Peyer's patch (tissue), 4 donors: ENCODE measurements around the gene ARL15. TPM values are rescaled to one million over a fixed set of nuclear protein-coding genes. Genes with fewer than 3 reads are reported as not detected.

Source experiments
- DNase-seq, 3 donors: peaks; one replicate each; pipeline ENCODE4 v3.0.0-alpha.2; 2017 to 2019
- H3K27ac ChIP-seq, 4 donors: fragments of 200-600 bp; sonication (generic); one replicate each; pipeline ENCODE4 v1.5.1; 2016 to 2019
- H3K27me3 ChIP-seq, 2 donors: fragments of 200-600 bp; sonication (generic); one replicate each; pipeline ENCODE4 v1.5.1; 2019
- H3K36me3 ChIP-seq, 3 donors: fragments of 200-600 bp; sonication (generic); one replicate each; pipeline ENCODE4 v1.5.1; 2016 to 2019
- H3K4me1 ChIP-seq, 4 donors: fragments of 200-600 bp; sonication (generic); one replicate each; pipeline ENCODE4 v1.5.1; 2016 to 2019
- H3K4me3 ChIP-seq, 4 donors: fragments of 200-600 bp; sonication (generic); 1 replicate in 3 of 4; 2 replicates in 1 of 4; pipeline ENCODE4 v1.5.1; 2016 to 2019; ENCODE audit warnings: mild to moderate bottlenecking in 1 of 4
- H3K9me3 ChIP-seq, 4 donors: fragments of 200-600 bp; sonication (generic); one replicate each; pipeline ENCODE4 v1.5.1; 2016 to 2019; ENCODE audit warnings: mild to moderate bottlenecking in 1 of 4
- POLR2A ChIP-seq, 2 donors: fragments of 450-650 bp; IDR thresholded peaks; one replicate each; pipeline ENCODE4 v1.5.1; 2017; ENCODE audit warnings: antibody characterized with exemption in 2 of 2, mild to moderate bottlenecking in 2 of 2, moderate library complexity in 2 of 2
- total RNA-seq, 4 donors: library from RNA; depleted of rRNA; stranded (reverse); fragments of >200 nt; gene quantifications; one replicate each; pipeline ENCODE4 v1.1.0, GENCODE V29; 2016
- TF ChIP-seq, protein P1 (sequence below), 6 experiments: fragments of 450-650 bp in 4 of 6; fragments of 200-600 bp in 2 of 6; sonication (generic) in 1 of 6; IDR thresholded peaks; one replicate each; pipeline ENCODE4 v1.5.1; 2017 to 2019; ENCODE audit warnings: antibody characterized with exemption in 6 of 6, mild to moderate bottlenecking in 3 of 6, moderate library complexity in 1 of 6

ARL15 gene
- total RNA-seq, 4 donors from 2014 or later, result 18.0 to 44.5 (median 38.7) TPM

DNA sequence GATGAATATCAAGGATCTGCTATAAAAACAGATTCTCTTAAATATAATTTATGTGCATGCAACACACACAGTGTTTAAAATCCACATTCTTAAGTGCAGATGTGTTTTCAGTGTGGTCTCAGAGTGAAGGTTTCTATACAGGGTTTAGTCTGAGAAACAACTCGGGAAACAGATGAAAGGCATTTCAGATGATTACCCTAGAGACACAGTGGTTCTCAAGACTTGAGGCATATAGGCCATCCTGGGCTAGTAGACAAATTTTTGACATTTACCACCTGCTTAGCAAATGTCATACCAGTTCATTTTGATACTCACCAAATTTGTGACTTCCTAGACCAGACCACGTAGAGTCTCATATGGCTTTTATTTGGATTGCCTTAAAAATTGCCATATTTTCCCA is 216.5 kb downstream of the ARL15 start:
- Histone ChIP-seq H3K36me3 (no peaks in the 10 kb centered on the region), H3K9me3 (no peaks in the 10 kb centered on the region), H3K4me3 (no peak overlapping the region), H3K27me3 (no peaks in the 10 kb centered on the region), H3K27ac (no peak overlapping the region), H3K4me1 (no peaks in the 10 kb centered on the region)
- TF ChIP-seq, protein P1, sequence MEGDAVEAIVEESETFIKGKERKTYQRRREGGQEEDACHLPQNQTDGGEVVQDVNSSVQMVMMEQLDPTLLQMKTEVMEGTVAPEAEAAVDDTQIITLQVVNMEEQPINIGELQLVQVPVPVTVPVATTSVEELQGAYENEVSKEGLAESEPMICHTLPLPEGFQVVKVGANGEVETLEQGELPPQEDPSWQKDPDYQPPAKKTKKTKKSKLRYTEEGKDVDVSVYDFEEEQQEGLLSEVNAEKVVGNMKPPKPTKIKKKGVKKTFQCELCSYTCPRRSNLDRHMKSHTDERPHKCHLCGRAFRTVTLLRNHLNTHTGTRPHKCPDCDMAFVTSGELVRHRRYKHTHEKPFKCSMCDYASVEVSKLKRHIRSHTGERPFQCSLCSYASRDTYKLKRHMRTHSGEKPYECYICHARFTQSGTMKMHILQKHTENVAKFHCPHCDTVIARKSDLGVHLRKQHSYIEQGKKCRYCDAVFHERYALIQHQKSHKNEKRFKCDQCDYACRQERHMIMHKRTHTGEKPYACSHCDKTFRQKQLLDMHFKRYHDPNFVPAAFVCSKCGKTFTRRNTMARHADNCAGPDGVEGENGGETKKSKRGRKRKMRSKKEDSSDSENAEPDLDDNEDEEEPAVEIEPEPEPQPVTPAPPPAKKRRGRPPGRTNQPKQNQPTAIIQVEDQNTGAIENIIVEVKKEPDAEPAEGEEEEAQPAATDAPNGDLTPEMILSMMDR (IDR thresholded peaks at IDR 0.05), result no peak
- TF ChIP-seq POLR2A (IDR thresholded peaks at IDR 0.05), result no peak
- DNase-seq, result no peak

DNA sequence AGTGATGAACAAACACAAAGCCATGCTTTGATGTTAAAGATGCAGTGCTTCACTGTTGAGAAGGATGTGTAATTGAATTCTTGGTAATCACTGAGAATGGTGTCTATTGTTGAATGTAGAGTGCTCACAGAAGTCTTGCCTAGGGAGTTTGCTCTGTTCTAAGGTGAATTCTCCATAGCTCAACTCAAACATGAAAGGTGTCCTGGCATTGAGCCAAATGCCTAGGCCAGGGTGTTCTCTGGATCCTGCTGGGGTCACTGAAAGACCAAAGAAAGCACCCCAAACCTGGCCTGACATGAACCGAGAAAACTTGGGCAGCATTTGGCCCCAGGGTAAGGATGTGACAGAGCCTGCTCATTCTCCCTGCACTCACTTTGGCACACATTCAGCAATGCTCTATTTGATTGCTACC is 217.3 kb downstream of the ARL15 start:
- Histone ChIP-seq H3K36me3 (no peaks in the 10 kb centered on the region), H3K27me3 (no peaks in the 10 kb centered on the region), H3K27ac (no peak overlapping the region), H3K9me3 (no peaks in the 10 kb centered on the region), H3K4me1 (no peaks in the 10 kb centered on the region), H3K4me3 (no peak overlapping the region)
- TF ChIP-seq POLR2A (IDR thresholded peaks at IDR 0.05), result no peak
- TF ChIP-seq, protein P1 (IDR thresholded peaks at IDR 0.05), result no peak
- no peak for DNase-seq

DNA sequence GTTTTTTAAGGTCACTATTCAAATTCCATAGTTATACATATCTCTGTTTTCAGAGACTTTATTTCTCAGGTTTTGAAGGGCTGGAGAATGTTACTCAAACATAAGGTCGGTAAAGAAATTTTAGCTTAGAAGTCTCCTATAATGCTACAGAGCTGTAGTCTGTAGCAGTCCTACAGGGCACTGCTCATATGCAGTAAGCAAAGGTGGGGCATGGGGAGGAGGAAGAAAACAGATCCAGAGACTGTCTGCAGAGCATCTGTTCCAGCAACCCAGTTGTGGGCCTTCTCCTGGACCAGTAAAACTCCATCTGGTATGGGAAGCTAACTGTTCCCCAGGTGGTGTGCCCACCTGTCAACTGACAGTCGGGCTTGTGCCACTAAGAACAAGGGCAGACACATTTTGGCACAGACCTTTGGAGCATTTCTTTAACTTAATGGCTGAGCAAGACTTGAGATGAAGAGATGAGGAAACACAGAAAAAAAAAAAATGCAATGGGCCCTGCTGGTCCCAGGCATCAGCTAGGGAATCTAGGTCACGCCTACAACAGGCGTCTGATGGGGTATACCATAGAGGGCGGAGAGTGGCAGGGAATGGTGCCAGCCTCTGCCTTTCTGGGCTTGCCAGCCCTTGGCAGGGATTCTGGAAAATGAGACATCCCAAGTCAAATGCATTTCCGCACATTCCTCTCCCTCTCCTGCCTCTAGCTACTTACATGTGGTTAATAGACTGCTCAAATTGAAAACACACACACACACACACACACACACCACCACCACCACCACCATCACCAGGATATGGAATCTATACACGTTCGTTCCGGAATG is 218.9 kb downstream of the ARL15 start:
- Histone ChIP-seq H3K9me3 (no peaks in the 10 kb centered on the region), H3K36me3 (no peaks in the 10 kb centered on the region), H3K27ac (no peak overlapping the region), H3K27me3 (no peaks in the 10 kb centered on the region), H3K4me1 (no peaks in the 10 kb centered on the region), H3K4me3 (no peak overlapping the region)
- no peak for DNase-seq
- no peak for TF ChIP-seq POLR2A (IDR thresholded peaks at IDR 0.05)
- TF ChIP-seq, protein P1 (IDR thresholded peaks at IDR 0.05), result no peak

DNA sequence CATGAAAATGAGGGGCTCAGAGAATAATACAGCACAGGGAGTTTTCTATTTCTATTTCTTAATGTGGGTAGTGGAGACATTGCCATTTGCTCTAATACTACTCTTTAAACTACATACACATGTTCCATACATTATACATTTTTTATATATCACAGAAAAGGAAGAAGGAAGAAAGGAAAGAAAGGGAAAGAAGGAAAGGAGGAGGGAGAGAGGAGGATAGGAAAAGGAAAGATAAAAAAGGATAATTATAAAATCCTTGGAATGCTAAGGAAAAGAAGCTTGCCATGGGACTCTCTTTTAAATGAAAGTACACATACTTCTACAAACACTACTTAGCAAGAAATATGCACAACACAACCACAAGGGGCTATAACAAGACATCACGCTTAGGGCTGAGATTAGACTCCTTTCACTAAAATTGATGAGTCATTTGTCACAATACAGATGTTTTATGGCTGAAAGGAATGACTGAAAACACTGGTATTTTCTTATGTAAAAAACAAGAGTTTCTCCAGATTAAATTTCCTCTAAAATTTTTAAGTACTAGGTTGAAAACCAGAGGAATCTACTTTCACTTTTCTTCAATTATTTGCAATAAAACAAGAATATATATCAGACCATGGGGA is 219.8 kb downstream of the ARL15 start:
- Histone ChIP-seq H3K4me3 (no peak overlapping the region), H3K36me3 (no peaks in the 10 kb centered on the region), H3K27ac (no peak overlapping the region), H3K27me3 (no peaks in the 10 kb centered on the region), H3K9me3 (no peaks in the 10 kb centered on the region), H3K4me1 (no peaks in the 10 kb centered on the region)
- no peak for DNase-seq
- TF ChIP-seq POLR2A (IDR thresholded peaks at IDR 0.05), result no peak
- TF ChIP-seq, protein P1 (IDR thresholded peaks at IDR 0.05), result peak in 1 of 6 experiments; percentile 4

DNA sequence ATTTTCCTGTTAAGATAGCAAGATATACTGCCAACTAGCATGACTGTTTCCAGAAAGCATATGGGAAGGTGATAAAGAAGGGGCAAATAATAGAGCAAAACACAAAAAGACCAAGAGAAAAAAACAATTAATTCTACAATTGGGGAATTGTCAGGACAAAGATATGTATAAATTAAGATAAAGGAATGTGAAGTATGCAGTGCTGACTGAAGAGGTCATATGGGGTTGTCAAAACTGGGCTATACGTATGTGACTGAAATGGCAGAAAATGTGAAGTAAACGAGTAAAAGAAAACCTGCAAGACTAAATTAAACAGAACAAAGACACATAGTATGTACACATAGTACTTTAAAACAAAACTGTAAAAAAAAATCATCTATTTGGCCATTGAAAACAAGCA is 222.3 kb downstream of the ARL15 start:
- no peak for DNase-seq
- Histone ChIP-seq H3K27me3 (no peaks in the 10 kb centered on the region), H3K9me3 (no peaks in the 10 kb centered on the region), H3K4me1 (no peaks in the 10 kb centered on the region), H3K36me3 (no peaks in the 10 kb centered on the region), H3K27ac (no peak overlapping the region), H3K4me3 (no peak overlapping the region)
- no peak for TF ChIP-seq POLR2A (IDR thresholded peaks at IDR 0.05)
- TF ChIP-seq, protein P1 (IDR thresholded peaks at IDR 0.05), result no peak
